KOPT-K1 (cell line): ENCODE results near the gene ABCC11.

Experiments
- H3K27ac ChIP-seq: fragments of 200-600 bp; sonication (generic); 2 replicates; pipeline ENCODE4 v1.5.1; 2016; ENCODE audit warnings: antibody characterized with exemption, mild to moderate bottlenecking, low read depth, low read length; ENCODE audit not compliant: poor library complexity, severe bottlenecking
- H3K36me3 ChIP-seq: fragments of 200-600 bp; sonication (generic); 2 replicates; pipeline ENCODE4 v1.5.1; 2017; ENCODE audit warnings: antibody characterized with exemption, mild to moderate bottlenecking, low read length, moderate library complexity; ENCODE audit not compliant: insufficient read depth
- H3K9me3 ChIP-seq: fragments of 200-600 bp; sonication (generic); 2 replicates; pipeline ENCODE4 v1.5.1; 2017; ENCODE audit warnings: antibody characterized with exemption, low read length, mild to moderate bottlenecking; ENCODE audit not compliant: insufficient read depth, poor library complexity, severe bottlenecking

Gene ABCC11

DNA sequence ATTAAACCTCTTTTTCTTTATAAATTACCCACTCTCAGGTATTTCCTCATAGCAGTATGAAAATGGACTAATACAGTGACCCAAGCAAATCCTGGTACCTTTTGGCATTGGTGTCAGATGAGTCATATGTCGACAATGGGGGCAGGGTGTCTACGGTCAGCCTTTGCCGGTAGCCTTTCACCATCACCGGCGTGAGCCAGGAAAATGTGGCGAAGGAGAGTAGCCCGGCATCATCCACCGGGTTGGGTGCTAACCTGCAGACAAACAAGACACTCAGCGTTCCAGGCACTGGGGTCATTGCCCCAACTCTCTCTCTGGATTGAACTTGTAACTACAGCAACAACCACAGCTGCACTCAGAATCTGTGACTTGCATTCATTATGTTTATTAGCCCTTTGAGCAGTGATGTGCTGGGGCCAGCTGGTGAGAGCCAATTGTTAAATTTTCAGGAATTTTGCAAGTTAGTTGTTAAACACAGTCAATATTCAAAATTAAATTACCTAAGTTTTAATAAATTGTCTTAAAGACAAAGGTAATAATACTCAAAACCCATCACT is 103.4 kb downstream of the ABCC11 start:
- Histone ChIP-seq H3K9me3 (peaks cover 8% of the 10 kb centered on the region), H3K27ac (no peak overlapping the region), H3K36me3 (no peaks in the 10 kb centered on the region)

DNA sequence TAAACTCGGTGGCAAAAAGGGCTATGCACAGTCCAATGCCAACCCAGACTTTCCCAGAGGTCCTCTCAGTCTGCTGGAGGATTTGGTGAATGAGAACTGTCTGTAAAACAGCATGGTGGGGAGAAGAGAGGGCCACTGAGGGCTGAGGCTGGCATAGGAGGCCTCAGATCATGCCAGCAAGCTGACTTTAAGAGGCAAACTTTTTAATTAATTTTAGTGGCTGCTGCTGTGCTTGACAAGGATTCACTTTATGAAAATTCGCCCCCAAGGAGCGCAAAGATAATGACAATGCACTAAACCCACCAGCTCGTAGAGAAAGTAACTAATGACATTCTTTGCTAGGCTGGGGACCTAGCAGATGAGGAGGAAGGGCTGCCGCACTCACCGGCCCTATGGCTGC is 106.5 kb downstream of the ABCC11 start:
- no peak overlapping the region for H3K27ac ChIP-seq
- H3K9me3 ChIP-seq: peaks cover 8% of the 10 kb centered on the region
- H3K36me3 ChIP-seq: no peaks in the 10 kb centered on the region

DNA sequence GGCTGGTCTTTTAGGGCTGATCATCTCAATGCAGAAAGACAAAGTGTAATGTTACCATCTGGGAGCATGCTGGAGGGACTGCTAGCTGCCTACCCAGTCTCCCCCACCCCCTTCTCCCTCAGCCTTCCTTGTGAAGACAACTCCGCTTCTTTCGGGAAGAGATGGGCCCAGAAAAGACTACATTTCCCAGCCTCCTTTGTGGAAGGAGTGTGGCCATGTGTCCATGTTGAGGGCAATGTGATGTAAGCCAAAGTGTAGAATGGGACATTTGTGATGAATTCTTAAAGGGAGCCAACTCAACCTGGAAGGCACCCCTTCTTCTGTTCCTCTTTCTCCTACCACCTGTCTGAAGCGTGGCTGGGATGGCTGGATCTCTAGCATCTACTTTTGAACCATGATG is 107.8 kb downstream of the ABCC11 start:
- Histone ChIP-seq H3K36me3 (no peaks in the 10 kb centered on the region), H3K9me3 (peaks cover 8% of the 10 kb centered on the region), H3K27ac (no peak overlapping the region)

DNA sequence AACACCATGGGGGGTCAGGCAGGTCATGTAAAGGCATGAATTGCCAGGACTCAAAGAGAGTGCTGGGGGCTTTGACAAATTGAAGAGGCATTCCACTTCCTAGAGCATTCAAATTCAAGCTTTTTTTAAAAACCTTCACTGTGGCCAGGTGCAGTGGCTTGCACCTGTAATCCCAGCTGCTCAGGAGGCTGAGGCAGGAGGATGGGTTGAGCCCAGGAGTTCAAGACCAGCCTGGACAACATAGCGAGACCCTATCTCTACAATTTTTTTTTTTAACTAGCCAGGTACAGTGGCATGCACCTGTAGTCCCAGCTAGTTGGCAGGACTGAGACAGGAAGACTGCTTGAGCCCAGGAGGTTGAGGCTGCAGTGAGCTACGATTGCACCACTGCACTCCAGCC is 108.8 kb downstream of the ABCC11 start:
- no peaks in the 10 kb centered on the region for H3K36me3 ChIP-seq
- peaks cover 8% of the 10 kb centered on the region for H3K9me3 ChIP-seq
- no peak overlapping the region for H3K27ac ChIP-seq

DNA sequence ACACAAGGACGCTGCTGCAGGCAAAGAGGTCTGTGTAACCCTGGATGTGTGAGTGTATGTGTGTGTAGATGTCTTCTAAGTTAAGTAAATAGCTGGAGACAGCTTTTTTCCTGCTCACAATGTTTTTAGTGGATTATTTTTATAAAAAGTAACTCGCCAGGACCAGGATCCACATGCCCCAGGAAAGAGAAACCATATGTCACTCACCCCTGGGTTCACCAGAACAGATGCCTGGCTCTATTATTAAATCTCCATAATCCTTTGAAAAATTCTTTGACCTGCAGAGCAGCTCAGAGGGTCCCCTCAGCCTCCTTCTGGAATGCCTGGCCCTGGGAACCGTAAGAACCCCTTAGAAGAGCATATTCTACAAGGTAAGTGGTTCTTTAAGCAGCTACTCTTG is 109.5 kb downstream of the ABCC11 start:
- no peak overlapping the region for H3K27ac ChIP-seq
- no peaks in the 10 kb centered on the region for H3K36me3 ChIP-seq
- peaks cover under 1% of the 10 kb centered on the region for H3K9me3 ChIP-seq

DNA sequence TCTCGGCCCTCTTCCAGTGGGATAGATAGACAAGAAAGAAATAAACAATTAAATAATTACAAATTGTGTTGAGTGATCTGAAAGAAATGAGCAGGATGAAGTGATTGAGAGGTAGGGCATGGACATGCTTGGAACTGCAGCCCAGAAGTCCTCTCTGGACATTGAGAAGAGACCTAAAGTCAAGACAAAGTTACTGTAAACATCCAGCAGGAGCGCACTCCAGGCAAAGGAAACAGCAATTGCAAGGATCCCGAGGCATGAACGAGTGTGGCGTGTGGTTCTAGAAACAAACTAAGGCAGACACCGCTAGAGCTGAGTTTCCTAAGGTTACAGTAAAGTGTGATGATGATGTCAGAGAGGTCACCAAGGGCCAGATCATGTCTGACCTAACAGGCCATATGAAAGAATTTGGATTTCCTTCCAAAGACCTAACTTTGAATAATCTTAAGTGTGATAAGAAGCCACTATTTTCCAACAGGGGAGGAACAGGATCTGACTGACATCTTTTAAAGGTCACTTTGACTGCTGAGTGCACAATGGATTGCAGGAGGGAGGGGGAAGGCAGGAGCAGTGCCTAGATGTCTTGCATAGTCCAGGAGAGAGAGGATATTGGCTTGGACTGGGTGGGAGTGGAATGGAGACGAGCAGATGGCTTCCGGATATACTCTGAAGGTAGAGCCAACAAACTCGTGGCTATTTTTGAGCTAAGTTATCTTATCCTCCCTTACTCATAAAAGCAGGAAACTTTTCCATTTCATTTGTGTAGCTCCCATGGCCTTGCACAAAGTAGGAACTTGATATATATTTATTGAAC is 110.6 kb downstream of the ABCC11 start:
- no peaks in the 10 kb centered on the region for H3K36me3 ChIP-seq
- no peaks in the 10 kb centered on the region for H3K9me3 ChIP-seq
- H3K27ac ChIP-seq: no peak overlapping the region

DNA sequence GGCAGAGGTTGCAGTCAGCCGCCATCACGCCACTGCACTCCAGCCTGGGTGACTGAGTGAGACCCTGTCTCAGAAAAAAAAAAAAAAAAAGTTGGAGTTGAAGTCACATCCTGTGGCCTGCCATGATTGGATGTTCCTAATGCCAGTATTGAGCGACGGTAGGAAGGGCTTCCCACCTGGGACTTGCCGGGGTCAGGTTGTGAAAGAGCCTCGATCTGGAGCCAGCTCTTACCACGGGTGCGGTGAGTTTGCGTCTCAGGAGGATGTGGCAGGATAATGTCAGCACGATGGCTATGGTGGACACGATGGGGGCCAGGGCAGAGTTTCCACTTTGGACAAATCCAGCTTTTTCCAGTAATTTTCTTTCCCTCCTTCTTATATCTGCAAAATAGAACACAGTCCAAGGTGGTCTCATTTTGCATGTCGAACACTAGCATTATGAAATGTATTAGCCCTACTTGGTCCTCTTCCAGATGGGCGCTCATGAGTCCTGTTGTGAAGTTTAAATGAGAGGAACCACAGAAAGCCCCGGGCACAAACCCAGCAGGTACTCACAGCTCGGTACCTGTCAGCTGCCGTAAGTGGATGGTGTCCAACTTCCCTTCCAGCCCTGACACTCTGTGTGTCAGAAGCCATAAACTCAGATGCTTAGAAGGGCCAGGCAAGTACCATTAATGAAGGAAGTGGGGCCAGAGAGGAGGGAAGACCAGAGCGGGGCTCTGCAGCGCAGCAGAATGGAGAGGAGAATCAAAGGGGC is 113.7 kb downstream of the ABCC11 start:
- Histone ChIP-seq H3K36me3 (no peaks in the 10 kb centered on the region), H3K27ac (no peak overlapping the region), H3K9me3 (no peaks in the 10 kb centered on the region)

DNA sequence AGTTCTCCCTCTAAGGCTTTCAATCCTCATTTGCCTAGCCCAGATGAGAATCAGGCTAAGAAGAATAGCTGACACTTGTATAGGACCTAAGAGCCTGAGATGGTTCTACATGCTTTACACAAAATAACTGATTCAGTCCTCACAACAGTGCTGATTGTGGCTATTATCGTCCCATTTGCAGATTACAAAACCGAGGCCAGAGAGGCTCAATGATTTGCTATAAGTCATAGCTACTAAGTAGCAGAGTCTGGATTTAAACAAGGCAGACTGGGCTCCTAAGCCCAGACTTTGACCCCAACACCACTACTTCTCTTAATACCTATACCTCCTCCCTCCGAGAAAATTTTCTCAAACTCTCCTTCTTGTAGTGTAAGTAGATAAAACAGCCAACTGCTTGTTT is 114.6 kb downstream of the ABCC11 start:
- no peak overlapping the region for H3K27ac ChIP-seq
- no peaks in the 10 kb centered on the region for H3K36me3 ChIP-seq
- H3K9me3 ChIP-seq: no peaks in the 10 kb centered on the region

DNA sequence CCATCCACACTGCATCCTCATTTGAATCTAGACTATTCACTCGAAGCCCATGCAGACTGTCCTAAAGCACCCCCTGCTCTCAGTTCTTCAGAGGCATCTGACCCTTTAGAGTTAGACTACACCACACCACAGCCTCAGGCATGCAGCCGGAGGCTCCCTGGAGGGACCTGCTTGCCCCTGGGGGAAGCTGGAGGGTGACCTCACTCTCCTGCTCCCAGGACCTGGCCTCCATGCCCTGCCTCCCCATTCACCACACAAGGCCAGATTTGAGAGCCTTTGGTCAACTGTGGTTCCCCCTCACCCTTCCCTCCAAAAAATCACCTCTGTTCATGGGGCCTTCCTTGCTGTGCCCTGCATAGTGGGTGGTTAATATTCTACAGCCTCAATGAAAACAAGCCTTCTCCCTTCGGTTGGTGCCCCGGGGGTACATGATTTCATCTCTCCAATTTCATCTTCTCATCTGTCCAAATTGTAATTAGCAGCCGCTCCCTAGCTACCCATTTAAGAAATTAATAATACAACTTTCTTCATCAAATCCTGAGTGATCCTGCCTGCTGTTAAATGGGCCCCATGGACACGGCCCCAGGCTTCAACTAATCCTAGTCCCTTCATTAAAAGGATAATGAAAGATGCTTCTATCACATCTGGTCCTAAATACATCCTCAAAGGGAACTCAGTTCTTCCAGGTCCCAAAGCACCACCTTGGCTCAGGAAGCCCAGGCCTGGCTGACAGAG is 116.0 kb downstream of the ABCC11 start:
- Histone ChIP-seq H3K9me3 (no peaks in the 10 kb centered on the region), H3K27ac (no peak overlapping the region), H3K36me3 (no peaks in the 10 kb centered on the region)

DNA sequence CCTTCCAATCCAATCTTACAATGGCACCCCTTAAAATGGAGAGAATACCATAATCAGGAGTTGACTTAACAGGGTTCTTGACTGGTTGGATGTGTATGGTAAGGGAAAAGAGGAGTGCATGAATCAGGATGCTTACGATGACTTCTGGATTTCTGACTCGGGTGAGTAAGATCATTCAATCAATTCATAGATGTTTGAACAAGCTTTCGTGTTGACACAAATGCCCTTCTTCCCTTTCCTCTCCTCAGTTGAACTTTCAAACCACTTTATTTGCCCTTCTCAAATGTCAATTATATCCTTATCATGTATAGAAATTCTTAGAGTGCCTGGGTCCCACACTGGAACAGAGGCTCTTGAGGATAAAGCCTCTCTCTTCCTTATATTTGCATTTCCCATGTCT is 117.4 kb downstream of the ABCC11 start:
- H3K36me3 ChIP-seq: no peaks in the 10 kb centered on the region
- no peaks in the 10 kb centered on the region for H3K9me3 ChIP-seq
- H3K27ac ChIP-seq: no peak overlapping the region

DNA sequence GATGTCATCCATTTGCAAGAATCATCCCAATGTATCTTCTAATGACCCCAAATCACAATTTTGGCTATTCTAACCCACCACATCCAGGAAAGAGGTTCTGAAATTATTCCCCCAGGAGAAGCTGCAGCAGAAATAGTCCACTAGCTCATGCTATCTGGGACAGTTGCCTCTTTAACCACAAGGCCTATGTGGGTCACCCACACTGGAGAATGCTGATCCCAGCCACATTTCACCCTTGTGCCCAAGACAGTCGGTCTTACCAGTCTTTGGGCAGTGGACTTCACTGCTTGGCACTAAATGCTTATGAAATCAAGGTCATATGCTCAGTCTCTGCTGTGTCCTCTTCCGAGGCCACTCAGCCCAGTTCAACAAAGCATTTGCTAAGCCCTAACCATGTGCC is 118.6 kb downstream of the ABCC11 start:
- H3K27ac ChIP-seq: no peak overlapping the region
- H3K9me3 ChIP-seq: no peaks in the 10 kb centered on the region
- no peaks in the 10 kb centered on the region for H3K36me3 ChIP-seq

DNA sequence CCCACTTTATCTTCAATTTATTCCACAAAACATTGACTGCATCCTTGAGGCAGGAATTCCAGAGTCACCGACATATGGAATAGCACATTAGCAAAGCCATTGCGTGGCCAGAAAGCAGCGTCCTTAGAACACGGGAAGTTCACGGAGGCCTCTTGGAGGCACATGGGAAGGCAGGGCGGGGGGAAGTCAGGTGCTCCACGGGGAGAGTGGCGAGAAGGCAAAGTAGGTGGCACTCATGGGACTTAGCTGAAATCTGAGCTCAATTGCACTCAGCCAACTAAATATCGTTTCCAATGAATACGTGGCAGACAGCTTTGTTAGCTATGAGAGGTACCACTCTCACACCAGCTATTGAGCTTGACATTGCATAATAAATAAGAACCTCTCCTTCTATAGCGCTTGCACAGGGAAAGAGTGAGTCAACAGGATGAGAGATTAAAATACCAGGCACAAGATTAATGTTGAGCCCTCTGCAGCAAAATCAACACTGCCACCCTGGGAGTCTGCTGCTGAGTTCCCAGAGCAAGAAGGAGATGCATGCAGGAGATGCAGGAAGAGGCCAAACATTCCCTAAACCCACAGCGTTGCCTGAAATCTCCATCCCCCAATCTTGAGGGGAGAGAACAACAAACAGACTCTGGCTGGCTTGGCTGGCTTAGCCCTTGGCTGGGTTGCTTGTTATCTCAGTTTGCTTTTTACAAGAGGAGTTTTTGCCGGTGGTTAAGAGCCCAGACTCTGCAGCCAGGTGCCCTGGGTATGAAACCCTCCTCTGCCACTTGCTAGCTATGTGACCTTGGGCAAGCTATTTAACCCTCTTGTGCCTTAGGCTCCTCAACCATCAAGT is 120.3 kb downstream of the ABCC11 start:
- H3K9me3 ChIP-seq: no peaks in the 10 kb centered on the region
- no peaks in the 10 kb centered on the region for H3K36me3 ChIP-seq
- no peak overlapping the region for H3K27ac ChIP-seq

DNA sequence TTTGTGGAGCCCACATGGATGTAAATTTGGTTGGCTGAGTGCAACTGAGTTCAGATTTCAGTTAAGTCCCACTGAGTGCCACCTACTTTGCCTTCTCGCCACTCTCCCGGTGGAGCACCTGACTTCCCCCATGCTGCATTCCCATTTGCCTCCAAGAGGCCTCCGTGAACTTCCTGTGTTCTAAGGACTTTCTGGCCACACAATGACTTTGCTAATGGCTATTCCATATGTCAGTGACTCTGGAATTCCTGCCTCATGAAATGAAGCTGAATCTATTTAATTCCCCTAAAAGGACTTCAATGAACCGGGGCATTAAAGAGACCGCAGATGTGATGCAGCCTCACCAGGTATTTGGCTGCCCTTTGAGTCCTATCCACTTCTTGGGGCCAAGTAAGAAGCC is 121.5 kb downstream of the ABCC11 start:
- H3K27ac ChIP-seq: no peak overlapping the region
- H3K36me3 ChIP-seq: no peaks in the 10 kb centered on the region
- no peaks in the 10 kb centered on the region for H3K9me3 ChIP-seq

DNA sequence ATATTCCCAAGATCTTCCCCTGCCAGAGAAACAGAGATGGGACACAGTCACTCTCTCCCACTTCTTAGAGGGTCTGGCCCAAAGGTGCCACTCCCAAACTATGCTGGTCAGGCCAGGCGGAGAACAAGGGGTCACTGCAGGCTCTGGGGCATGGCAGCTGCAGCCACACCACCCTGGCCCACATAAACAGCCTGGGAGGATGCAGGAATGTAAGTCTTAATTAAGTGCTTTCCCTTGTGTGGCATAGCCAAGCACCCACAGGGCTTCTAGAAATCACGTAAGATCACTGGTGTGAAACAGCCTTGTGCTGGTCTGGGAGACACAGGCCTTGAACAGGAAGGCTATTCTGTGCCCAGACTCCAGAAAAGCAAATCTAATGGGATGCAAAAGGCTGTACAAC is 123.1 kb downstream of the ABCC11 start:
- H3K36me3 ChIP-seq: no peaks in the 10 kb centered on the region
- H3K9me3 ChIP-seq: no peaks in the 10 kb centered on the region
- H3K27ac ChIP-seq: no peak overlapping the region
